Skeletal muscle cell (primary cell): ENCODE results near the gene ARHGAP15.

ENCODE experiments used
- DNase-seq: peaks from one replicate; pipeline ENCODE4 v3.0.0-alpha.2; 2010; ENCODE audit warnings: low read depth
- H3K4me3 ChIP-seq: 2 replicates; pipeline ENCODE4 v1.5.1; 2011; ENCODE audit warnings: low read depth, mild to moderate bottlenecking, control low read depth, low read length, moderate library complexity

The ARHGAP15 gene

GRCh38 chr2:143463719-143464118 lies 334.5 kb downstream of the ARHGAP15 start:
- H3K4me3 ChIP-seq: no peak overlapping the region
- DNase-seq: no peak

DNA sequence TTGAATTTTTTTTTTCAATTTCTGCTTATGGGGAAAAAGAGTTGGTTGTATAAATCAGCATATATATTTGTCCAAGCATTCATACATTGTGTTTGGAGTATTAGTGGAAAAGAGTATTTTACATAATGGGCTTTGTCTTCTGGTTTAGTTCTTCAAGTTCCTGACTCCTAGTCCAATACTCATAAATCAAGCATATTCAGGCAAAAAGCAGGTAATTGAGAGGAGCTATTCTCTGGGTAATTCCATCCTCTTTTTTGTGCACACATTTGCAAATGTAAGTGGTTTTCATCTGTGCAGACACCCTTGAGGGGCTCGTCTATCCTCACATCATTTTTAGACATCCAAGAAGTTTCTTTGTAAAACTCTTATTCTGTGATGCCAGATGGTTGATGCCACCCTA lies 337.2 kb downstream of the ARHGAP15 start:
- DNase-seq: no peak
- no peak overlapping the region for H3K4me3 ChIP-seq

- DNase-seq: no peak
- no peak overlapping the region for H3K4me3 ChIP-seq
Observed at GRCh38 chr2:143467011-143467410, 337.8 kb downstream of the ARHGAP15 start.

DNA sequence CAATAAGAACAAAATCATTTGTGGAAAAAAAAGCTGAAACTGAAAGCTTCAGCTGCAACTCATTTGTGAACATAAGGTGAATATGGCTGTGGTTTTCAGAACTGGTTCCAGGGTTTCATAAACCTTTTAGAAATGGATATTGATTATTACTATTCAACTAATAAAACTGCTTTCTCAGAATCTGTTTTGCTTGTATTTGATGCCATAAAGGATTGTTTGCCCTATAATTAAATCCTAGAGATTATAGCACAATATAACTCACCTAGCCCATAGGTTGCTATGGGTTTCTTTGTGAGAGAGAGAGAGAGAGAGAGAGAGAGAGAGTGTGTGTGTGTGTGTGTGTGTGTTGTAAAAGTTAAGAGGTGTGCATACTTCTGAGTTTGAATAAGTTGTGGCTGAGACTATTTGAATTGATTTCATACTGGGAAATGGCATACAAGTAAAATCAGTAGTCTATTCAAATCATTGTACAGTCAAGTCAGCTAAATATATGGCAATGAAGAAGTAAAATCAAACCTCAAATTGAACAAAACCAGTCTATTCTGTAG lies 339.2 kb downstream of the ARHGAP15 start:
- no peak for DNase-seq
- H3K4me3 ChIP-seq: no peak overlapping the region

- DNase-seq: no peak
Observed at GRCh38 chr2:143469323-143469722, 340.1 kb downstream of the ARHGAP15 start.

GRCh38 chr2:143471550-143471949 lies 342.3 kb downstream of the ARHGAP15 start:
- no peak overlapping the region for H3K4me3 ChIP-seq
- DNase-seq: no peak

More at GRCh38 chr2:143469323-143469722, 340.1 kb downstream of the ARHGAP15 start:
- H3K4me3 ChIP-seq: no peak overlapping the region

- no peak for DNase-seq
Observed at GRCh38 chr2:143473216-143473615, 344.0 kb downstream of the ARHGAP15 start.

DNA sequence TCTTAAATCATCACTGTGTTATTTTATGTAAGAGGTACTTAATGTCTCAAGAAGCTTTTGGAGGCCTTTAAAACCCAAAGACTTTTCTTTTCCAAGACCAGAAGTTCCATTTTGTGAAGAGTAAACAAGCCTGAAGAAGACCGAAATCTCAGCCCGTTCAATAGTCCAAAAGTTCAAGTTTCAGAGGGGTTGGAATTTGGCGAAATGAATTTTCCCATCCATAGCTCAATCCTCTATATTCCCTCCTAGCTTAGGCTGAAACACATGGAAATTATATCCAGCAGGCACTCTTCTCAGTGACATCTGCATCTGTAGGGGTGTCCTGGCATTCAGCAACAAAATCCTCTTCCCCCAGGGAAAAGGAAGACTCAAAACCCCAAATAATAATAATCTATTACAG lies 344.6 kb downstream of the ARHGAP15 start:
- H3K4me3 ChIP-seq: no peak overlapping the region
- no peak for DNase-seq

More at GRCh38 chr2:143473216-143473615, 344.0 kb downstream of the ARHGAP15 start:
- no peak overlapping the region for H3K4me3 ChIP-seq

- H3K4me3 ChIP-seq: no peak overlapping the region
- no peak for DNase-seq
Observed at GRCh38 chr2:143474586-143474985, 345.4 kb downstream of the ARHGAP15 start.

- DNase-seq: no peak
- H3K4me3 ChIP-seq: no peak overlapping the region
Observed at GRCh38 chr2:143475041-143475776, 346.0 kb downstream of the ARHGAP15 start.

DNA sequence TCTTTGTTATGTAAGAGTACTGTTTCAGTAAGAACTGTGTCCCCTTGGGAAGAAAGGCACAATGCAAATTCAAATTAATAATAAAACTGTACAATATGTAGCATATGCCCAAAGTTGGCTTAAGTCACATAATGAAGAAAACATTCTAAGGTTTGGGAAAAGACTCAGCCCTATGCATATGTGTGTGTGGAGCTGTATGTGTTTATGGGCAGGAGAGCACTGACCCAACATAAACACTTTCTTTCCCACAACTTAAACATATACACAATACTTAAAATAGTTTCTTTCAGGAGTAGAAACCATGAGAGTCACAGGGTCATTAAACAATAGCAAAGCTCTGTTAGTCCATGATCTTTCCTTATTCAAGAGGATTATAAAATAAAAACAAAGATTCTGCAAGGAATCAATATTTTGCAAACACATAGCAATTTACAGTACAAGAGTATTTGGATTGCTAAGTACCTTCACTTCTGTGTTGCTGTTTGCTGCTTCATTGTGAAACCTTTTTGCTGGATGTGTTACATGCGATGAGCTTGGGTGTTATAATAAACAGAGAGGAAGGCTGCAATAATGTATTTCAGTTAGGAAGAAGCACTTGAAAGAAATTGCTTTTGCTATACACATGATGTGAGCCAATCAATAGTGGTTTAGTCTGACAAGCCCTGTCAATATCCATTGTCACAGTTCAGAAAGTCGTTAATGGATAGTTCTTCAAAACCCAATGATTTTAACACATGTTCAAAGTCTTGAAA lies 347.3 kb downstream of the ARHGAP15 start:
- H3K4me3 ChIP-seq: no peak overlapping the region
- DNase-seq: peak; percentile 43

- H3K4me3 ChIP-seq: no peak overlapping the region
Observed at GRCh38 chr2:143477714-143478443, 348.7 kb downstream of the ARHGAP15 start.

DNA sequence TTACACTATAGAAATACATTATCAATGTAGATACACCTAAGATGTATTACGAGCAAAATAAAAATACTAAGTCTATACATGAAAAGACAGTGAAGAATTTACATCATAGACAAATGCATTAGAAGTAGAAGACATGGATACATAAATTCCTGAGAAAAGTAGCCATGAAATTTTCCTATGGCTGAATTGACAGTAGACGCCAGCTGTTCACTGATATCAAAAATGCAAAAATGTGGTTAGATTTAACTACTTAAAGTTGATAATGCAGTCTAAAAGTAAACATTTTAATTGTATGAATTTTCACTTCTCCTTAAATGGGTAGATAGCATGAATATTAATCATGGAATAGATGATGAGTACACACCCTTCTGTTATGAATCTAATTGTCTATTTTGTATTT lies 350.9 kb downstream of the ARHGAP15 start:
- no peak for DNase-seq
- H3K4me3 ChIP-seq: no peak overlapping the region

More at GRCh38 chr2:143477714-143478443, 348.7 kb downstream of the ARHGAP15 start:
- no peak for DNase-seq

DNA sequence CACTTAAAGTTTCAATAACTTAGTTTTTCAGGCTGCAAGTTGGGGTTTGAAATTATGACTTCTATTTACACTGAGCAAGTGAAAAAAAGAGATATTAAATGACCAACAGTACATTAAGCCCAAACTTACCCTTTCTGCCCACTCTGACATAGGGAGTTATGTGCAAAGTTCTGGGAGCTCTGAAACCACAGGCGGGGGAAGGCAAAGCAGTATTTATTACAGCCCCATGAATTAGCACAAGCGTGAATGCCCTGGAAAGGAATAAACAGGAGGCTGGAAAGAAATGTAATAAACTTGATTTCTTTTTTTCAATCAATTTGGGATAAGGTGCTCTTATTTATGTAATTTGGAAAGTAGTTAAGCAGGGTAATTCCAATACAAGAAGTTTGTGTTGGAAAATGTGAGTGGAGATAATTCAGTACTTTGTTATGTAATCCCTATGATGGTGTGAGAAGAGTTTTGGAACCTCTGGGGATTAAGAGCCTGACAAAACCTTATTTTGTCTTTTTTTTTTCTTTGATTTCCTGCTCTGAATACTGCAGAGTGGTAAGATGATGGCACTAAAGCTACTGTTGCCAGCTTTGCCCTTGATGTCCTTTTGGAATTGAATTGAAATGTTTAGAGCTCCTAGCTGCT lies 351.5 kb downstream of the ARHGAP15 start:
- no peak overlapping the region for H3K4me3 ChIP-seq
- DNase-seq: no peak

DNA sequence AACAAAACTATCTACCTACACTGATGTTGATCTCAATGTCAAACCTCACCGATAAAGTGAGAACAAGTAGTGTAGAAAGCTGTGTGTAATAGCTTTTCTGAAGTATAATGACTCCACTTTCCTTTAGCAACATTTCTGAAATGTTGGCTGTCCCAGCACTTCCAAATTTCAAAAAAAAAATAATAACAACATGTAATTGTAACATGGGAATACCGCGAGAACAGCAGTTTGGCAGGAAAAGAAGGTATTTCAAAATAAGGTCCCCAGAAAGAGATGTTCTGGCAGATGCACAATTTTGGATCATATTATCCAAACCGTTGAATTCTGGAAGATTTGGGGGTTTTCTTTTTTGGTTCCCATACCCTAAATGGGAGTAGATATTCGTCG lies 352.0 kb downstream of the ARHGAP15 start:
- no peak for DNase-seq
- H3K4me3 ChIP-seq: no peak overlapping the region

DNA sequence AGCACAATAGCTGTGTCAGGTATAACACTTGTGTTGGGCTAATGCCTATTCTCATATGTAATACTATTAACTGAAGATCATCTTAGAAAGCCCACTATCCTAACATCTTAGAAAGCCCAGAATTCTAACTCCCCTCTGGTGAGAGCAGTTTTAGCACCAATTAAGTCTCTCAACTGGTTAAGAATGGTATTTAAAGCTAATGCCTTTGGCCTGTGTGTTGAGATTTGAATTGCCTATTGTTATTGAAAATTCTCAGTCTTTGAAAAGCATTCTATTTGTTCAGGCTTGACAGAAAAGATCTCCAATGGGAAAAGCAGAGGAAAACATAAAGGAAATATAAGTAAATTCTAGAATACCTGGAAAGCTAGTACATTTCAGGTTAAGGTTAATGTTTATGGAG lies 352.5 kb downstream of the ARHGAP15 start:
- no peak for DNase-seq
- H3K4me3 ChIP-seq: no peak overlapping the region

GRCh38 chr2:143482316-143482715 lies 353.1 kb downstream of the ARHGAP15 start:
- no peak overlapping the region for H3K4me3 ChIP-seq
- DNase-seq: no peak

- H3K4me3 ChIP-seq: no peak overlapping the region
- DNase-seq: no peak
Observed at GRCh38 chr2:143482771-143483170, 353.6 kb downstream of the ARHGAP15 start.

GRCh38 chr2:143486976-143487375 lies 357.8 kb downstream of the ARHGAP15 start:
- DNase-seq: no peak
- no peak overlapping the region for H3K4me3 ChIP-seq
